HEK293T (cell line): ENCODE data around the gene FPGS.

ENCODE experiments used
- ELF4 ChIP-seq: fragments of 450-650 bp; IDR thresholded peaks from 2 replicates; pipeline ENCODE4 v1.6.1; 2017; ENCODE audit warnings: antibody characterized with exemption
- SP1 ChIP-seq: fragments of 450-650 bp; IDR thresholded peaks from 2 replicates; pipeline ENCODE4 v1.6.1; 2017

GRCh38 chr9:127767909-127768331 is 34.8 kb upstream of the FPGS start:
- TF ChIP-seq SP1 (no peak), ELF4 (no peak)
